Breast epithelium (tissue), 4 donors: ENCODE data around the gene IL3RA. TPM values are rescaled to one million over a fixed set of nuclear protein-coding genes. Genes with fewer than 3 reads are reported as not detected.

Experiments
- DNase-seq, 2 donors: peaks; one replicate each; pipeline ENCODE4 v3.0.0-alpha.2; 2019; ENCODE audit warnings: low spot score in 2 of 2
- H3K27ac ChIP-seq, 2 donors: fragments of 200-600 bp; sonication (generic) in 1 of 2; one replicate each; pipeline ENCODE4 v1.5.1; 2016 to 2019; ENCODE audit warnings: mild to moderate bottlenecking in 1 of 2
- H3K27me3 ChIP-seq, 2 donors: fragments of 200-600 bp; sonication (generic) in 1 of 2; one replicate each; pipeline versions ENCODE4 v1.5.1 to v1.6.0; 2017 to 2019; ENCODE audit warnings: control low read depth in 1 of 2, mild to moderate bottlenecking in 1 of 2
- H3K36me3 ChIP-seq: fragments of 200-600 bp; one replicate; pipeline ENCODE4 v1.5.1; 2019
- H3K4me1 ChIP-seq, 2 donors: fragments of 200-600 bp; sonication (generic); one replicate each; pipeline ENCODE4 v1.5.1; 2016 to 2019; ENCODE audit warnings: control low read depth in 1 of 2
- H3K4me3 ChIP-seq, 3 donors: fragments of 200-600 bp; sonication (generic); 1 replicate in 2 of 3; 2 replicates in 1 of 3; pipeline ENCODE4 v1.5.1; 2016 to 2019; ENCODE audit warnings: mild to moderate bottlenecking in 3 of 3, moderate library complexity in 2 of 3
- H3K9me3 ChIP-seq, 2 donors: fragments of 200-600 bp; sonication (generic) in 1 of 2; one replicate each; pipeline ENCODE4 v1.5.1; 2016 to 2019; ENCODE audit warnings: control low read depth in 1 of 2
- POLR2A ChIP-seq: fragments of 450-650 bp; IDR thresholded peaks from one replicate; pipeline ENCODE4 v1.6.1; 2016; ENCODE audit warnings: antibody characterized with exemption, mild to moderate bottlenecking, moderate library complexity
- POLR2AphosphoS5 ChIP-seq, 3 donors: sonication (generic); formaldehyde crosslinking; IDR thresholded peaks; one replicate each; pipeline ENCODE4 v1.6.1; 2017; ENCODE audit warnings: antibody characterized with exemption in 3 of 3
- intact Hi-C: fragments of 100-400 bp; cut with DNase I; formaldehyde crosslinking; loops from one replicate; pipeline ENCODE4 v1.15.1; 2023; ENCODE audit warnings: low total_unique reads
- total RNA-seq, 3 donors: library from RNA; depleted of rRNA; stranded (reverse); fragments of >200 nt; gene quantifications; one replicate each; pipeline ENCODE4 v1.1.0, GENCODE V29; 2016
- TF ChIP-seq, protein P1 (sequence below), 3 donors: fragments of 450-650 bp; IDR thresholded peaks; one replicate each; pipeline ENCODE4 v1.5.1; 2016 to 2017; ENCODE audit warnings: antibody characterized with exemption in 3 of 3, mild to moderate bottlenecking in 3 of 3, moderate library complexity in 3 of 3

The IL3RA gene
- total RNA-seq = 1 to 10 TPM; 2.9 to 7.5 (median 7.4) TPM

DNA sequence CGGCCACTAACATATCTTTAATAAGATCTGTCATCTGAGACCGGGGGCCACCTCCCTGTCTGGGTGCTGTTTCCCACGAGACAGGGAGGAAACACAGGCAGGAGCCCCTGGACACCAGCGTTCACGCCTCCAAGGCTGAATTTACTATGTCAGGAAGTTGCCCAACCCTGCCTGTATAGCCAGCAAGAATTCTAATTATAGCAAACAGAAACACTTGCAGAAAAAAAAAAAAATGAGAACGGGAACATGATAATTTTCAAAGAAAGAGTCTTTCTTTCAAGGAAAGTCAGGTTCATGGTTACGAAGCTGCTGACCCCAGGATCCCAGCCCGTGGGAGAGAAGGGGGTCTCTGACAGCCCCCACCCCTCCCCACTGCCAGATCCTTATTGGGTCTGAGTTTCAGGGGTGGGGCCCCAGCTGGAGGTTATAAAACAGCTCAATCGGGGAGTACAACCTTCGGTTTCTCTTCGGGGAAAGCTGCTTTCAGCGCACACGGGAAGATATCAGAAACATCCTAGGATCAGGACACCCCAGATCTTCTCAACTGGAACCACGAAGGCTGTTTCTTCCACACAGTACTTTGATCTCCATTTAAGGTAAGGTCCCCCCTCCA lies at the start of gene IL3RA:
IL3RA (plus strand) TSS at position 455 of the 613 bp plus-strand sequence. CDS start 4,981 bp downstream, outside the sequence.
- TF ChIP-seq POLR2AphosphoS5 (IDR thresholded peaks at IDR 0.05) = no peak
- TF ChIP-seq POLR2A = no peak
- TF ChIP-seq, protein P1, sequence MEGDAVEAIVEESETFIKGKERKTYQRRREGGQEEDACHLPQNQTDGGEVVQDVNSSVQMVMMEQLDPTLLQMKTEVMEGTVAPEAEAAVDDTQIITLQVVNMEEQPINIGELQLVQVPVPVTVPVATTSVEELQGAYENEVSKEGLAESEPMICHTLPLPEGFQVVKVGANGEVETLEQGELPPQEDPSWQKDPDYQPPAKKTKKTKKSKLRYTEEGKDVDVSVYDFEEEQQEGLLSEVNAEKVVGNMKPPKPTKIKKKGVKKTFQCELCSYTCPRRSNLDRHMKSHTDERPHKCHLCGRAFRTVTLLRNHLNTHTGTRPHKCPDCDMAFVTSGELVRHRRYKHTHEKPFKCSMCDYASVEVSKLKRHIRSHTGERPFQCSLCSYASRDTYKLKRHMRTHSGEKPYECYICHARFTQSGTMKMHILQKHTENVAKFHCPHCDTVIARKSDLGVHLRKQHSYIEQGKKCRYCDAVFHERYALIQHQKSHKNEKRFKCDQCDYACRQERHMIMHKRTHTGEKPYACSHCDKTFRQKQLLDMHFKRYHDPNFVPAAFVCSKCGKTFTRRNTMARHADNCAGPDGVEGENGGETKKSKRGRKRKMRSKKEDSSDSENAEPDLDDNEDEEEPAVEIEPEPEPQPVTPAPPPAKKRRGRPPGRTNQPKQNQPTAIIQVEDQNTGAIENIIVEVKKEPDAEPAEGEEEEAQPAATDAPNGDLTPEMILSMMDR (IDR thresholded peaks at IDR 0.05) = no peak
- no peak for DNase-seq

DNA sequence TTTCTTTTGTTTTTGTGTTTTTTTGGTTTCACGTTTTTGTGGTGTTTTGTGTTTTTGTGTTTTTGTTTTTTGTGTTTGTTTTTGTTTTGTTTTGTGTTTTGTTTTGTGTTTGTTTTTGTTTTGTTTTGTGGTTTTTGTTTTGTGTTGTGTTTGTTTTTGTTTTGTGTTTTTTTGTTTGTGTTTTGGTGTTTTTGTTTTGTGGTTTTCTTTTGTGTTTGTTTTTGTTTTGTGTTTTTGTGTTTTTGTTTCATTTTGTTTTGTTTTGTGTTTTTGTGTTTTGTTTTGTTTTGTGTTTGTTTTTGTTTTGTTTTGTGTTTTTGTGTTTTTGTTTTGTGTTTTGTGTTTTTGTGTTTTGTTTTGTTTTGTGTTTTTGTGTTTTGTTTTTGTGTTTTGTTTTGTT lies 47.0 kb upstream of the IL3RA start:
- Histone ChIP-seq H3K9me3 (no peaks in the 10 kb centered on the region), H3K36me3 (no peaks in the 10 kb centered on the region), H3K27ac (no peak overlapping the region), H3K4me3 (no peak overlapping the region), H3K27me3 (peaks cover 0 to under 1% of the 10 kb centered on the region in 2 donors), H3K4me1 (no peaks in the 10 kb centered on the region)
- no peak for DNase-seq
- intact Hi-C loops = no loop called here
- TF ChIP-seq, protein P1 (IDR thresholded peaks at IDR 0.05) = no peak

More for the DNA sequence above, at the start of gene IL3RA:
- intact Hi-C loops = no loop called here
- H3K27me3 ChIP-seq = no peaks in the 10 kb centered on the region
- H3K9me3 ChIP-seq = peaks cover 0 to 13% of the 10 kb centered on the region in 2 donors
- peak within 1 kb of the TSS; percentile 37 to 56 (median 44) for H3K4me3 ChIP-seq
- H3K36me3 ChIP-seq = no peaks in the 10 kb centered on the region
- H3K27ac ChIP-seq = peak within 1 kb of the TSS in 1 of 2 donors; percentile 21
- no peaks in the 10 kb centered on the region for H3K4me1 ChIP-seq

DNA sequence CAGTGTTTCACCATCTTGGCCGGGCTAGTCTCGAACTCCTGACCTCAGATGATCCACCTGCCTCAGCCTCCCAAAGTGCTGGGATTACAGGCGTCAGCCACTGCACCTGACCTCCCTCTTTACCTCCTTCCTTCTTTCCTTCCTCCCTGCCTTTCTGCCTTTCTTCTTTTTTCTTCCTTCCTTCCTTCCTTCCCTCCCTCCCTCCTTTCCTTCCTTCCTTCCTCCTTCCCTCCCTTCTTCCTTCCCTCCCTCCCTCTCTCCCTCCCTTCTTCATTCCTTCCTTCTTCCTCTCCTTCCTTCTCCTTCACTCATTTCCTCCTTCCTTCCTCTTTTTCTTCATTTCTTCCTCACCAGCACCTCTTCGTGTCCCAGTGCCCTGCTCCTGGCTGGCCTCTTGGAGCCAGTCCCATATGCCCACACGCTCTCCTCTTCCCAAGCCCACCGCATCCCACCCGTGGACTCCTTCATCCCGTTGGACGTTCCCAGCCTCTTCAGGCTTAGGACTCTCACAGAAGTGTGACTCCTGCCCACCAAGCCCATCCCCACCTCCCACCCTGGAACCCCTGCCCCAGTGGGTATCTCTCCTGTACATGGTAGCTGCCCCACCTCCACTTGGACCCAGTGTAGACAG lies 45.4 kb upstream of the IL3RA start:
- Histone ChIP-seq H3K9me3 (no peaks in the 10 kb centered on the region), H3K4me1 (no peaks in the 10 kb centered on the region), H3K27ac (no peak overlapping the region), H3K36me3 (no peaks in the 10 kb centered on the region), H3K27me3 (peaks cover 0 to 6% of the 10 kb centered on the region in 2 donors), H3K4me3 (no peak overlapping the region)
- intact Hi-C loops = no loop called here
- no peak for TF ChIP-seq POLR2AphosphoS5 (IDR thresholded peaks at IDR 0.05)
- TF ChIP-seq, protein P1 (IDR thresholded peaks at IDR 0.05) = no peak
- no peak for TF ChIP-seq POLR2A
- DNase-seq = no peak

DNA sequence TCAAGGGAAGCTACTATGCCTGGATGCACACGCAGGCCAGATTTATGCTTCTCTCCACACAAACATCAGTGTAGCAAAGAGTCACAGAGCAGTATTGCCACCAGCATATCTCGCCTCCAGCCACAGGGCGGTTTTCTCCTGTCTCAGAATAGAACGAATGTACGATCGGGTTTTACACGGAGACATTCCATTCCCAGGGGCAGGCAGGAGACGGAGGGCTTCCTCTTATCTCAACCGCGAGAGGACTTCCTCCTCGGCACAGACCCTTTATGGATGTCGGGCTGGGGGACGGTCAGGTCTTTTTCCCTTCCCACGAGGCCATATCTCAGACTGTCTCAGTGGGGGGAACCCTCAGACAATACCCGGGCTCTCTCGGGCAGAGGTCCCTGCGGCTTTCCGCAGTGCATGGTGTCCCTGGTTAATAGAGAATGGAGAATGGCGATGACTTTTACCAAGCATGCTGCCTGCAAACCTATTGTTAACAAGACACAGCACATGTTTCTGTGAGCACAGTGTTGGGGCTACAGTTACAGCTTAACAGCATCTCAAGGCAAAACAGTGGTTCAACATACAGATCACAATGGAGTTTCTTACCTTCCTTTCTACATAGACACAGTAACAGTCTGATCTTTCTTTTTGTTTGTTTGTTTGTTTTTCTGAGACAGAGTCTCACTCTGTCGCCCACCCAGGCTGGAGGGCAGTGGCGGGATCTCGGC lies 43.9 kb upstream of the IL3RA start:
- TF ChIP-seq, protein P1 (IDR thresholded peaks at IDR 0.05) = no peak
- TF ChIP-seq POLR2A (no peak), POLR2AphosphoS5 (IDR thresholded peaks at IDR 0.05) (no peak)
- no peaks in the 10 kb centered on the region for H3K9me3 ChIP-seq
- H3K36me3 ChIP-seq = no peaks in the 10 kb centered on the region
- no peaks in the 10 kb centered on the region for H3K4me1 ChIP-seq
- peaks cover 0 to 6% of the 10 kb centered on the region in 2 donors for H3K27me3 ChIP-seq
- no peak overlapping the region for H3K4me3 ChIP-seq
- no peak overlapping the region for H3K27ac ChIP-seq
- no peak for DNase-seq
- intact Hi-C loops = no loop called here
